ENCODE data around the gene TMEM168.
"Not testable (repeated sequence)": the region's sequence is repeated elsewhere in the genome, so short reads cannot be mapped to it uniquely, and the experiment has no call there.

The TMEM168 gene

GRCh38 chr7:112779667-112780066, 10.5 kb downstream of the TMEM168 start:
- DNase-seq (ENCODE audit: low read depth), result no peak

GRCh38 chr7:112777406-112777805, 12.8 kb downstream of the TMEM168 start:
- no peak for DNase-seq (ENCODE audit: low read depth)

GRCh38 chr7:112771166-112771565, 19.0 kb downstream of the TMEM168 start:
- no peak for DNase-seq (ENCODE audit: low read depth)

- DNase-seq (ENCODE audit: low read depth), result no peak
Measured at GRCh38 chr7:112770051-112770450, 20.1 kb downstream of the TMEM168 start.

- no peak for DNase-seq (ENCODE audit: low read depth)
Measured at GRCh38 chr7:112765105-112765504, 25.1 kb downstream of the TMEM168 start.

GRCh38 chr7:112763996-112764395, 26.2 kb downstream of the TMEM168 start:
- DNase-seq (ENCODE audit: low read depth), result no peak

GRCh38 chr7:112763298-112763697, 26.9 kb downstream of the TMEM168 start:
- no peak for DNase-seq (ENCODE audit: low read depth)

GRCh38 chr7:112759905-112760304, 30.3 kb downstream of the TMEM168 start:
- no peak for DNase-seq (ENCODE audit: low read depth)

- DNase-seq (ENCODE audit: low read depth), result no peak
Measured at GRCh38 chr7:112757337-112757736, 32.9 kb downstream of the TMEM168 start.

- no peak for DNase-seq (ENCODE audit: low read depth)
Measured at GRCh38 chr7:112753298-112753697, 36.9 kb downstream of the TMEM168 start.

GRCh38 chr7:112752576-112752975, 37.6 kb downstream of the TMEM168 start:
- DNase-seq (ENCODE audit: low read depth), result no peak

GRCh38 chr7:112749775-112750174, 40.4 kb downstream of the TMEM168 start:
- no peak for DNase-seq (ENCODE audit: low read depth)

- DNase-seq (ENCODE audit: low read depth), result no peak
Measured at GRCh38 chr7:112748381-112748780, 41.8 kb downstream of the TMEM168 start.

GRCh38 chr7:112745635-112746034, 44.6 kb downstream of the TMEM168 start:
- DNase-seq (ENCODE audit: low read depth), result no peak

- DNase-seq (ENCODE audit: low read depth), result no peak
Measured at GRCh38 chr7:112744818-112745217, 45.4 kb downstream of the TMEM168 start.

- DNase-seq (ENCODE audit: low read depth), result no peak
Measured at GRCh38 chr7:112743811-112744210, 46.4 kb downstream of the TMEM168 start.

GRCh38 chr7:112740667-112741066, 49.5 kb downstream of the TMEM168 start:
- DNase-seq (ENCODE audit: low read depth), result no peak

- DNase-seq (ENCODE audit: low read depth), result no peak
Measured at GRCh38 chr7:112739436-112740180, 50.6 kb downstream of the TMEM168 start.

GRCh38 chr7:112735261-112735660, 54.9 kb downstream of the TMEM168 start:
- no peak for DNase-seq (ENCODE audit: low read depth)

- not testable (repeated sequence) for DNase-seq (ENCODE audit: low read depth)
Measured at GRCh38 chr7:112731324-112731723, 58.9 kb downstream of the TMEM168 start.

GRCh38 chr7:112726076-112726475, 64.1 kb downstream of the TMEM168 start:
- DNase-seq (ENCODE audit: low read depth), result no peak

GRCh38 chr7:112723416-112723815, 66.8 kb downstream of the TMEM168 start:
- DNase-seq (ENCODE audit: low read depth), result no peak

- DNase-seq (ENCODE audit: low read depth), result no peak
Measured at GRCh38 chr7:112721366-112721765, 68.8 kb downstream of the TMEM168 start.

- DNase-seq (ENCODE audit: low read depth), result no peak
Measured at GRCh38 chr7:112715525-112715924, 74.7 kb downstream of the TMEM168 start.
